GM06990 (cell line): ENCODE results near the gene ITM2C.

ENCODE experiments used
- DNase-seq: peaks from one replicate; pipeline ENCODE4 v3.0.0-alpha.2; 2011; ENCODE audit not compliant: insufficient read length; ENCODE audit errors: extremely low read depth
- H3K27me3 ChIP-seq: replicated peaks from 2 replicates; pipeline ENCODE4 v1.6.0; 2011; ENCODE audit warnings: low read length; ENCODE audit not compliant: control insufficient read depth, insufficient read depth
- H3K36me3 ChIP-seq: 2 replicates; pipeline ENCODE4 v1.5.1; 2011; ENCODE audit warnings: low read length; ENCODE audit not compliant: control insufficient read depth, insufficient read depth
- H3K4me3 ChIP-seq: replicated peaks from 2 replicates; pipeline ENCODE4 v1.5.1; 2011; ENCODE audit warnings: low read depth, mild to moderate bottlenecking, control low read depth, low read length
- TF ChIP-seq, protein P1 (sequence below): IDR thresholded peaks from 2 replicates; pipeline ENCODE4 v1.5.1; 2011; ENCODE audit warnings: low read length, control low read depth, mild to moderate bottlenecking, inconsistent platforms; ENCODE audit not compliant: insufficient read depth, poor library complexity, severe bottlenecking

Gene ITM2C

DNA sequence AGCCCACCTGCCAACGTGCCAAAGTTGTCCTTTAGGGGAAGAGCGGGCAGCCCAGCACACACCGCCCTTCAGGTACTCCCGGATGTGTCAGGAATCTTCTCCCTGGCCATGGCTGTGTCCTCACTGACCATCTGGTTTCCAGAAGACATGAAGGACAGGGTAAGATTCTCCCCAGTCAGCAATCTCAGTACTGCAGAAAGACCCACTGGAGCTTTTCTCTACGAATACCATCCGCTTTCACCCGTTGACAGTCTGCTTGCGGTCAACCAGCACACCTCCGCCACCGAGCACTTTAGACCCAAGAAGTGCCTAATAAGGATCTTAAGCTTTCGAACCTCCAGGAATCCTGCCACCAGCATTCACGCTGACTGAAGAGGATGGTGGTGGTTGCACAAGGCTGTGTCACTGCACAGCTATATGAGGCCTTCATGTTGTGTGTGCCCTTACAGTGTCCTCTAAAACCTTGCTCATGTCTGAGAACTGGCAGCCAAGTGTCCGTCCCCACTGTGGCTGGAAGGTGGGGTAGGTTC, 42.7 kb upstream of the ITM2C start:
- TF ChIP-seq, protein P1, sequence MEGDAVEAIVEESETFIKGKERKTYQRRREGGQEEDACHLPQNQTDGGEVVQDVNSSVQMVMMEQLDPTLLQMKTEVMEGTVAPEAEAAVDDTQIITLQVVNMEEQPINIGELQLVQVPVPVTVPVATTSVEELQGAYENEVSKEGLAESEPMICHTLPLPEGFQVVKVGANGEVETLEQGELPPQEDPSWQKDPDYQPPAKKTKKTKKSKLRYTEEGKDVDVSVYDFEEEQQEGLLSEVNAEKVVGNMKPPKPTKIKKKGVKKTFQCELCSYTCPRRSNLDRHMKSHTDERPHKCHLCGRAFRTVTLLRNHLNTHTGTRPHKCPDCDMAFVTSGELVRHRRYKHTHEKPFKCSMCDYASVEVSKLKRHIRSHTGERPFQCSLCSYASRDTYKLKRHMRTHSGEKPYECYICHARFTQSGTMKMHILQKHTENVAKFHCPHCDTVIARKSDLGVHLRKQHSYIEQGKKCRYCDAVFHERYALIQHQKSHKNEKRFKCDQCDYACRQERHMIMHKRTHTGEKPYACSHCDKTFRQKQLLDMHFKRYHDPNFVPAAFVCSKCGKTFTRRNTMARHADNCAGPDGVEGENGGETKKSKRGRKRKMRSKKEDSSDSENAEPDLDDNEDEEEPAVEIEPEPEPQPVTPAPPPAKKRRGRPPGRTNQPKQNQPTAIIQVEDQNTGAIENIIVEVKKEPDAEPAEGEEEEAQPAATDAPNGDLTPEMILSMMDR = no peak
- peaks cover 12% of the 10 kb centered on the region for H3K36me3 ChIP-seq
- H3K27me3 ChIP-seq = no peaks in the 10 kb centered on the region
- H3K4me3 ChIP-seq = no peak overlapping the region
- no peak for DNase-seq

- H3K27me3 ChIP-seq = no peaks in the 10 kb centered on the region
- no peak overlapping the region for H3K4me3 ChIP-seq
- TF ChIP-seq, protein P1 = no peak
- no peak for DNase-seq
- H3K36me3 ChIP-seq = peaks cover 9% of the 10 kb centered on the region
Observed at GRCh38 chr2:230823264-230823964, 41.3 kb upstream of the ITM2C start.

GRCh38 chr2:230824406-230824978, 40.2 kb upstream of the ITM2C start:
- peak overlapping the region; percentile 40 for H3K4me3 ChIP-seq

GRCh38 chr2:230825354-230825753, 39.4 kb upstream of the ITM2C start:
- Histone ChIP-seq H3K27me3 (no peaks in the 10 kb centered on the region), H3K36me3 (peaks cover 4% of the 10 kb centered on the region), H3K4me3 (no peak overlapping the region)
- DNase-seq = no peak
- TF ChIP-seq, protein P1 = no peak

More at GRCh38 chr2:230824406-230824978, 40.2 kb upstream of the ITM2C start:
- TF ChIP-seq, protein P1 = peak; percentile 49
- Histone ChIP-seq H3K27me3 (no peaks in the 10 kb centered on the region), H3K36me3 (peaks cover 5% of the 10 kb centered on the region)
- peak; percentile 62 for DNase-seq

- Histone ChIP-seq H3K36me3 (no peaks in the 10 kb centered on the region), H3K27me3 (no peaks in the 10 kb centered on the region), H3K4me3 (peak overlapping the region; percentile 48)
- TF ChIP-seq, protein P1 = no peak
- no peak for DNase-seq
Observed at GRCh38 chr2:230827774-230828271, 36.9 kb upstream of the ITM2C start.
